ENCODE results near the gene TNS2.
A peak's percentile ranks its signal among the peaks of the same experiment; 100 is the strongest.

Gene TNS2

DNA sequence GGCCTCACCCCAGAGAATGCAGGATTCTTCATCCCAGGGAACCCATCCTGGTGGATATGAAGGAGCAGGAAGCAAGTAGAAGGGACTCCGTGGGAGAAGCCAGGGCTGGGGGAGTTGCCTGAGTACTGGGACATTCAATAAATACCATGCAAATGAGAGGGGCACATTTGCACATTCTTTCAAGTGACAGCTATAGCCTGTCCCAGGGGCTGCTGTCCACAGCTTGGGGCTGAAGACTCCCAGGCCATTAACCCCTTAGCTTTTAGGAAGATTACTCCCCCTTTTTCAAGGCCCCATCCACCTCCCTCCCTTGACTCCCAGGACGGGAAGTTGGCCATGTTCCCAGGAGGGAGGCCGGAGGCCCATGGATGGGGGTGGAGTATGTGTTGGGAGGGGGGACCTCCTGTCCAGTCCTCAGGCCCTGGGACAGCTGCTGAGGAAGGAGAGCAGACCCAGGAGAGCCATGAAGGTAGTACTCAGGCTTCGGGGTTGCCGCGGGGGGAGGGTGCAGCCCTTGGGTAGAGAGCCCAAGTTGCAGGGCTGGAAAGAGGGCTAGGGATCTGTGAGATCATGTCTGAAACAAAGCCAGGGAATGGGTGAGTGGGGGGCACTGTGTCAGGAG lies 974 bp upstream of the TNS2 start:
- POLR2A ChIA-PET = interaction anchor here (0.5 to 2.1 kb wide), 6 partner anchors 8 to 1110 kb away, joined by 4 to 11 read pairs (median 4); partner anchors contain the start of genes EIF4B, MAP3K12 and SPRYD3
- H3K27ac ChIP-seq (ENCODE audit: extremely low read depth, low read depth, low read length) = peak overlapping the region; percentile 81
- H3K4me3 ChIP-seq (ENCODE audit: low read depth, low read length) = no peak overlapping the region
- CTCF ChIA-PET = interaction anchor here (0.6 to 2.4 kb wide), 15 partner anchors 8 to 682 kb away, joined by 3 to 16 read pairs (median 3); partner anchors contain the start of genes EIF4B and KRT85
- peaks cover 0 to 7% of the 10 kb centered on the region in 2 experiments; a peak in 1 of 3 replicates for H3K36me3 ChIP-seq (ENCODE audit: control insufficient read depth in 2 of 2, insufficient read depth in 1 of 2, low read length in 2 of 2)
- H3K4me1 ChIP-seq (ENCODE audit: control insufficient read depth, insufficient read depth, low read length) = peaks cover 40% of the 10 kb centered on the region
- no peaks in the 10 kb centered on the region for H3K9me3 ChIP-seq (ENCODE audit: control insufficient read depth, insufficient read depth, low read depth, low read length)
- TF ChIP-seq, protein P1, sequence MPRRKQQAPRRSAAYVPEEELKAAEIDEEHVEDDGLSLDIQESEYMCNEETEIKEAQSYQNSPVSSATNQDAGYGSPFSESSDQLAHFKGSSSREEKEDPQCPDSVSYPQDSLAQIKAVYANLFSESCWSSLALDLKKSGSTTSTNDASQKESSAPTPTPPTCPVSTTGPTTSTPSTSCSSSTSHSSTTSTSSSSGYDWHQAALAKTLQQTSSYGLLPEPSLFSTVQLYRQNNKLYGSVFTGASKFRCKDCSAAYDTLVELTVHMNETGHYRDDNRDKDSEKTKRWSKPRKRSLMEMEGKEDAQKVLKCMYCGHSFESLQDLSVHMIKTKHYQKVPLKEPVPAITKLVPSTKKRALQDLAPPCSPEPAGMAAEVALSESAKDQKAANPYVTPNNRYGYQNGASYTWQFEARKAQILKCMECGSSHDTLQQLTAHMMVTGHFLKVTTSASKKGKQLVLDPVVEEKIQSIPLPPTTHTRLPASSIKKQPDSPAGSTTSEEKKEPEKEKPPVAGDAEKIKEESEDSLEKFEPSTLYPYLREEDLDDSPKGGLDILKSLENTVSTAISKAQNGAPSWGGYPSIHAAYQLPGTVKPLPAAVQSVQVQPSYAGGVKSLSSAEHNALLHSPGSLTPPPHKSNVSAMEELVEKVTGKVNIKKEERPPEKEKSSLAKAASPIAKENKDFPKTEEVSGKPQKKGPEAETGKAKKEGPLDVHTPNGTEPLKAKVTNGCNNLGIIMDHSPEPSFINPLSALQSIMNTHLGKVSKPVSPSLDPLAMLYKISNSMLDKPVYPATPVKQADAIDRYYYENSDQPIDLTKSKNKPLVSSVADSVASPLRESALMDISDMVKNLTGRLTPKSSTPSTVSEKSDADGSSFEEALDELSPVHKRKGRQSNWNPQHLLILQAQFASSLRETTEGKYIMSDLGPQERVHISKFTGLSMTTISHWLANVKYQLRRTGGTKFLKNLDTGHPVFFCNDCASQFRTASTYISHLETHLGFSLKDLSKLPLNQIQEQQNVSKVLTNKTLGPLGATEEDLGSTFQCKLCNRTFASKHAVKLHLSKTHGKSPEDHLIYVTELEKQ (tag by site-specific recombination; IDR thresholded peaks at IDR 0.05; ENCODE audit: borderline replicate concordance) = no peak
- TF ChIP-seq, protein P2, sequence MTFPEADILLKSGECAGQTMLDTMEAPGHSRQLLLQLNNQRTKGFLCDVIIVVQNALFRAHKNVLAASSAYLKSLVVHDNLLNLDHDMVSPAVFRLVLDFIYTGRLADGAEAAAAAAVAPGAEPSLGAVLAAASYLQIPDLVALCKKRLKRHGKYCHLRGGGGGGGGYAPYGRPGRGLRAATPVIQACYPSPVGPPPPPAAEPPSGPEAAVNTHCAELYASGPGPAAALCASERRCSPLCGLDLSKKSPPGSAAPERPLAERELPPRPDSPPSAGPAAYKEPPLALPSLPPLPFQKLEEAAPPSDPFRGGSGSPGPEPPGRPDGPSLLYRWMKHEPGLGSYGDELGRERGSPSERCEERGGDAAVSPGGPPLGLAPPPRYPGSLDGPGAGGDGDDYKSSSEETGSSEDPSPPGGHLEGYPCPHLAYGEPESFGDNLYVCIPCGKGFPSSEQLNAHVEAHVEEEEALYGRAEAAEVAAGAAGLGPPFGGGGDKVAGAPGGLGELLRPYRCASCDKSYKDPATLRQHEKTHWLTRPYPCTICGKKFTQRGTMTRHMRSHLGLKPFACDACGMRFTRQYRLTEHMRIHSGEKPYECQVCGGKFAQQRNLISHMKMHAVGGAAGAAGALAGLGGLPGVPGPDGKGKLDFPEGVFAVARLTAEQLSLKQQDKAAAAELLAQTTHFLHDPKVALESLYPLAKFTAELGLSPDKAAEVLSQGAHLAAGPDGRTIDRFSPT (tag by site-specific recombination; IDR thresholded peaks at IDR 0.05) = no peak
- TF ChIP-seq ZBTB17 (tag by site-specific recombination; IDR thresholded peaks at IDR 0.05) (0 out of 2 replicates have a peak, but pooled peaks have one; percentile 11), ZNF785 (tag by site-specific recombination; IDR thresholded peaks at IDR 0.05) (no peak), ZNF423 (tag by site-specific recombination; IDR thresholded peaks at IDR 0.05) (no peak), SP7 (tag by site-specific recombination; IDR thresholded peaks at IDR 0.05) (no peak), ZNF221 (tag by site-specific recombination; IDR thresholded peaks at IDR 0.05; ENCODE audit: borderline replicate concordance) (no peak), ZEB2 (tag by site-specific recombination; IDR thresholded peaks at IDR 0.05) (peak; percentile 12; the same call in 1 of the 2 replicates), ZNF350 (tag by site-specific recombination; IDR thresholded peaks at IDR 0.05) (no peak), KLF8 (tag by site-specific recombination; IDR thresholded peaks at IDR 0.05) (no peak), ZNF10 (tag by site-specific recombination; IDR thresholded peaks at IDR 0.05) (no peak), WT1 (tag by site-specific recombination; IDR thresholded peaks at IDR 0.05) (peak; percentile 95), ZNF791 (tag by site-specific recombination; IDR thresholded peaks at IDR 0.05) (no peak), ZNF394 (tag by site-specific recombination; IDR thresholded peaks at IDR 0.05; ENCODE audit: borderline replicate concordance) (peak; percentile 31; the same call in 1 of the 2 replicates), ZNF558 (tag by site-specific recombination; IDR thresholded peaks at IDR 0.05) (no peak), ZNF366 (tag by site-specific recombination; conservative IDR thresholded peaks at IDR 0.05) (peak; percentile 54; the same call in 1 of the 2 replicates), ZNF624 (tag by site-specific recombination; IDR thresholded peaks at IDR 0.05) (no peak), ZNF335 (tag by site-specific recombination; conservative IDR thresholded peaks at IDR 0.05) (0 out of 2 replicates have a peak, but pooled peaks have one; percentile 19), ZNF514 (tag by site-specific recombination; IDR thresholded peaks at IDR 0.05) (no peak), ZNF324 (tag by site-specific recombination; IDR thresholded peaks at IDR 0.05) (no peak), ZNF544 (tag by site-specific recombination; IDR thresholded peaks at IDR 0.05) (no peak), ZNF155 (tag by site-specific recombination; IDR thresholded peaks at IDR 0.05) (no peak)
- TF ChIP-seq, protein P3, sequence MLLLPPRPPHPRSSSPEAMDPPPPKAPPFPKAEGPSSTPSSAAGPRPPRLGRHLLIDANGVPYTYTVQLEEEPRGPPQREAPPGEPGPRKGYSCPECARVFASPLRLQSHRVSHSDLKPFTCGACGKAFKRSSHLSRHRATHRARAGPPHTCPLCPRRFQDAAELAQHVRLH (tag by site-specific recombination; IDR thresholded peaks at IDR 0.05) = no peak
- TF ChIP-seq, protein P4, sequence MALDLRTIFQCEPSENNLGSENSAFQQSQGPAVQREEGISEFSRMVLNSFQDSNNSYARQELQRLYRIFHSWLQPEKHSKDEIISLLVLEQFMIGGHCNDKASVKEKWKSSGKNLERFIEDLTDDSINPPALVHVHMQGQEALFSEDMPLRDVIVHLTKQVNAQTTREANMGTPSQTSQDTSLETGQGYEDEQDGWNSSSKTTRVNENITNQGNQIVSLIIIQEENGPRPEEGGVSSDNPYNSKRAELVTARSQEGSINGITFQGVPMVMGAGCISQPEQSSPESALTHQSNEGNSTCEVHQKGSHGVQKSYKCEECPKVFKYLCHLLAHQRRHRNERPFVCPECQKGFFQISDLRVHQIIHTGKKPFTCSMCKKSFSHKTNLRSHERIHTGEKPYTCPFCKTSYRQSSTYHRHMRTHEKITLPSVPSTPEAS (tag by site-specific recombination; IDR thresholded peaks at IDR 0.05) = no peak
- TF ChIP-seq, protein P5, sequence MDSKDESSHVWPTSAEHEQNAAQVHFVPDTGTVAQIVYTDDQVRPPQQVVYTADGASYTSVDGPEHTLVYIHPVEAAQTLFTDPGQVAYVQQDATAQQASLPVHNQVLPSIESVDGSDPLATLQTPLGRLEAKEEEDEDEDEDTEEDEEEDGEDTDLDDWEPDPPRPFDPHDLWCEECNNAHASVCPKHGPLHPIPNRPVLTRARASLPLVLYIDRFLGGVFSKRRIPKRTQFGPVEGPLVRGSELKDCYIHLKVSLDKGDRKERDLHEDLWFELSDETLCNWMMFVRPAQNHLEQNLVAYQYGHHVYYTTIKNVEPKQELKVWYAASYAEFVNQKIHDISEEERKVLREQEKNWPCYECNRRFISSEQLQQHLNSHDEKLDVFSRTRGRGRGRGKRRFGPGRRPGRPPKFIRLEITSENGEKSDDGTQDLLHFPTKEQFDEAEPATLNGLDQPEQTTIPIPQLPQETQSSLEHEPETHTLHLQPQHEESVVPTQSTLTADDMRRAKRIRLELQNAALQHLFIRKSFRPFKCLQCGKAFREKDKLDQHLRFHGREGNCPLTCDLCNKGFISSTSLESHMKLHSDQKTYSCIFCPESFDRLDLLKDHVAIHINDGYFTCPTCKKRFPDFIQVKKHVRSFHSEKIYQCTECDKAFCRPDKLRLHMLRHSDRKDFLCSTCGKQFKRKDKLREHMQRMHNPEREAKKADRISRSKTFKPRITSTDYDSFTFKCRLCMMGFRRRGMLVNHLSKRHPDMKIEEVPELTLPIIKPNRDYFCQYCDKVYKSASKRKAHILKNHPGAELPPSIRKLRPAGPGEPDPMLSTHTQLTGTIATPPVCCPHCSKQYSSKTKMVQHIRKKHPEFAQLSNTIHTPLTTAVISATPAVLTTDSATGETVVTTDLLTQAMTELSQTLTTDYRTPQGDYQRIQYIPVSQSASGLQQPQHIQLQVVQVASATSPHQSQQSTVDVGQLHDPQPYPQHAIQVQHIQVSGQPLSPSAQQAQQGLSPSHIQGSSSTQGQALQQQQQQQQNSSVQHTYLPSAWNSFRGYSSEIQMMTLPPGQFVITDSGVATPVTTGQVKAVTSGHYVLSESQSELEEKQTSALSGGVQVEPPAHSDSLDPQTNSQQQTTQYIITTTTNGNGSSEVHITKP (tag by site-specific recombination; IDR thresholded peaks at IDR 0.05) = peak; percentile 94
